SJCRH30 (cell line): Measurements from ENCODE around the gene SKAP1. TPM values are rescaled to one million over a fixed set of nuclear protein-coding genes. Genes with fewer than 3 reads are reported as not detected.
"Not testable (repeated sequence)": the region's sequence is repeated elsewhere in the genome, so short reads cannot be mapped to it uniquely, and the experiment has no call there.

Source experiments
- DNase-seq, 2 experiments: peaks; one replicate each; pipeline ENCODE4 v3.0.0-alpha.2; 2015 to 2020
- H3K27ac ChIP-seq: fragments of 250-450 bp; sonication (Bioruptor Pico); 2 replicates; pipeline ENCODE4 v1.5.1; 2020; ENCODE audit warnings: mild to moderate bottlenecking, moderate library complexity
- H3K27me3 ChIP-seq: fragments of 250-450 bp; sonication (Bioruptor Pico); 2 replicates; pipeline ENCODE4 v1.5.1; 2020; ENCODE audit warnings: mild to moderate bottlenecking, moderate library complexity
- H3K36me3 ChIP-seq: fragments of 250-450 bp; sonication (Bioruptor Pico); 2 replicates; pipeline ENCODE4 v1.5.1; 2020; ENCODE audit warnings: mild to moderate bottlenecking, moderate library complexity
- H3K4me1 ChIP-seq: fragments of 250-450 bp; sonication (Bioruptor Pico); 2 replicates; pipeline ENCODE4 v1.5.1; 2020; ENCODE audit warnings: mild to moderate bottlenecking, moderate library complexity
- H3K4me3 ChIP-seq: fragments of 250-450 bp; sonication (Bioruptor Pico); 2 replicates; pipeline ENCODE4 v1.5.1; 2020; ENCODE audit warnings: mild to moderate bottlenecking, moderate library complexity
- H3K9me3 ChIP-seq: fragments of 250-450 bp; sonication (Bioruptor Pico); replicated peaks from 2 replicates; pipeline ENCODE4 v1.5.1; 2020; ENCODE audit warnings: mild to moderate bottlenecking, moderate library complexity
- total RNA-seq: library from RNA; depleted of rRNA; stranded (reverse); fragments of >200 nt; shearing (Covaris generic); gene quantifications from 2 replicates; pipeline ENCODE4 v1.2.3, GENCODE V29; 2014

Gene SKAP1
- total RNA-seq, 1 experiment from 2014 or later, result not detected

DNA sequence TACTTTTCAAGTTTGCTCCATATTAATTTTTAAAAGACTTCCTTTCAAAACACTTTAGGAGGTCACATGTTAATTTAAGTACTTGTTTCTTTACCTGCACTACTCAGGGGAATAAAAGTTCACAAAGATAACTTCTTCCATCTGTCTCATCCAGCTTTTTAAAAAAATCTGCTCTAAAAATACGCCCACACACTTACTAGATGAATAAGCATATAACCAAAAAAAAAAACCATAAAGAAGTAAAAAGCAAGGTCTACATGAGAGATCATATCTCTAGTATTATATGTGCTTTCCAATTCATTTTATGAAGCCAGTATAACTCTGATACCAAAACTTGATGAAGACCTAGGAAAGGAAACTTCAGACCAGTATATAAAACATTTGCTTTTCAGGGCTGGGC is 17.2 kb downstream of the SKAP1 start:
- Histone ChIP-seq H3K27me3 (peaks cover 28% of the 10 kb centered on the region), H3K9me3 (no peaks in the 10 kb centered on the region; the same call in 1 of the 2 replicates), H3K27ac (no peak overlapping the region), H3K4me3 (no peak overlapping the region), H3K4me1 (no peaks in the 10 kb centered on the region), H3K36me3 (no peaks in the 10 kb centered on the region)
- no peak for DNase-seq

DNA sequence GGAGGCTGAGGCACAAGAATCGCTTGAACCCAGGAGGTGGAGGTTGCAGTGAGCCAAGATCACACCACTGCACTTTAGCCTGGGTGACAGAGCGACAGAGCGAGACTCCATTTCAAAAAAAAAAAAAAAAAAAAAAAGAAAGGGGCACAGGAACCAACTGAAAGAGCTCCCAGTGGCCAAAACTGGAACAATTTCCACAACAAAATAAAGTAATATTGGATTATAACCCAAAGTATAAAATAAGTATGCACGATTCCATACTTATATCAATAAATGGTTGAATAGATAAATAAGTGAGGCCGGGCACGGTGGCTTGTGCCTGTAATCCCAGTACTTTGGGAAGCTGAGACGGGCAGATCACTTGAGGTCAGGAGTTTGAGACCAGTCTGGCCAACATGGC is 19.2 kb downstream of the SKAP1 start:
- H3K4me3 ChIP-seq, DNase-seq, H3K27ac ChIP-seq, H3K36me3 ChIP-seq, H3K4me1 ChIP-seq, H3K9me3 ChIP-seq: not testable (repeated sequence)
- H3K27me3 ChIP-seq, result peaks cover 19% of the 10 kb centered on the region

GRCh38 chr17:48409607-48410006 is 20.4 kb downstream of the SKAP1 start:
- Histone ChIP-seq H3K27me3 (peaks cover 10% of the 10 kb centered on the region), H3K36me3 (no peaks in the 10 kb centered on the region), H3K9me3 (no peaks in the 10 kb centered on the region; the same call in 1 of the 2 replicates), H3K27ac (no peak overlapping the region), H3K4me1 (no peaks in the 10 kb centered on the region), H3K4me3 (no peak overlapping the region)
- no peak for DNase-seq

DNA sequence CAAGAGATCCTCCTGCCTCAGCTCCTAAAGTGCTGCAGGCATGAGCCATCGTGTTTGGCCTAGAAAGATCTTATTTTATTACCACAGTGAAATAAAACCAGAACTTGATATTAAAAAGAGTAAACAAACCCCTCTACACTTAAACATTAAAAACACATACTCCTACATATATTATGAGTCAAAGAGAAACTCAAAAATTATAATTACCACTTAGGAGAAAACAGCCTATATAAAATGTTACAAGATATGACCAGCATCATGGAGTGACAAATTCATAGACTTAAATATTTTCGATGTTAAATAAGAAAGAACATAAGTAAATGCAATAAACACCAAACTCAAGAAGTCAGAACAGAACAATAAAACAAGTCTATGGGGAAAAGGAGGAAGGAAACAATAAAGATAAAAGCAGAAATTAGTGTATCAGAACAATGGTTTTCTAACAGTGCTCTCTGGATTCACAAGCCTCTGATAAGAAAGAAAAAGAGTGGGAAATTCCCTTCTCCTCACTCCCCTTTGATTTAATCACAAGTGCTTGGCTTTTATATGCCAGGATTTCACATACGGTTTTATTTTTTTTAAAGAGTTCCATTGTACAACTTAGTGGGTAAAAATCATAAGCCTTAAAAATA is 23.0 kb downstream of the SKAP1 start:
- no peak overlapping the region for H3K27ac ChIP-seq
- no peaks in the 10 kb centered on the region for H3K4me1 ChIP-seq
- no peak overlapping the region for H3K4me3 ChIP-seq
- no peaks in the 10 kb centered on the region for H3K36me3 ChIP-seq
- no peaks in the 10 kb centered on the region; the same call in 1 of the 2 replicates for H3K9me3 ChIP-seq
- peaks cover 4% of the 10 kb centered on the region for H3K27me3 ChIP-seq
- DNase-seq, result no peak

- no peak for DNase-seq
- Histone ChIP-seq H3K27ac (no peak overlapping the region), H3K36me3 (no peaks in the 10 kb centered on the region), H3K4me1 (peaks cover 5% of the 10 kb centered on the region), H3K9me3 (0 out of 2 replicates have a peak, but pooled peaks cover 2% of the 10 kb centered on the region), H3K4me3 (no peak overlapping the region), H3K27me3 (peaks cover 17% of the 10 kb centered on the region)
Measured at GRCh38 chr17:48394821-48395220, 35.2 kb downstream of the SKAP1 start.

DNA sequence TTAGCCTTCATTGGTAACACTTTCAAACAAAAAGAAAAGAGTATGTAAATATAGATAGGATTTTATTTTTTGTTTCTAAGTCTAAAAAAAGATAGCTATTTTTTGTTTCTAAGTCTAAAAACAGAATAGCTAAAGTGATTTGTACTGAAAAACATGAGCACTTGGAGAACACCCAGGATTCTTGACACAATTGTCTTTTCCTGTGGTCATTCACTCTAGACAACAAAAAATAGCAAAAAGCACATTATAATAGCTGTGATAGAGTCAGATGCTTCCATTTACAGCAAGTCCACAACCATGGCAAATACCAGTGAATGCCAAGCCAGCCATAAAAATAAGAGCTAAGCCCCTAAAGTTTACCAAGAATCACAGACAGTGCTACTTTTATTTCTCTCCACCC is 36.7 kb downstream of the SKAP1 start:
- Histone ChIP-seq H3K9me3 (0 out of 2 replicates have a peak, but pooled peaks cover 2% of the 10 kb centered on the region), H3K27me3 (peaks cover 17% of the 10 kb centered on the region), H3K36me3 (no peaks in the 10 kb centered on the region), H3K4me1 (peaks cover 5% of the 10 kb centered on the region), H3K4me3 (no peak overlapping the region), H3K27ac (no peak overlapping the region)
- no peak for DNase-seq

DNA sequence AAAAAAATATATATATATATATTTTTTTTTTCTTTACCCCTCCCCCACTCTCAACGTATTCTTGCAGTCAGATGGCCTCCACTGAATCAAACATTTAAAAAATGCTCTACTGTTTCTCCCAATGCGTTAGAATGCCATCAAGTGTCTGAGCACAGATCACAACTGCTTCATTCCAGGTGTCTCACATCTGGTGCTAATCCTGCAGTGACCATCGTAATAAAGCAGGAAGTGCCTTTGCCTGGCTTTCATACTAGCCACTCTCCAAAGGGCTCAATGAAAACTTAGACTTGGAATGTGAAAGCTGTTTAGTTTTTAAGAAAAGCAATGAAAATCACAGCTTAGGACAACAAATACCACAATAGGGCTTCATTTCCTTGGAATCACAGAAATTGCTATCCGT is 37.2 kb downstream of the SKAP1 start:
- DNase-seq, result no peak
- Histone ChIP-seq H3K27me3 (peaks cover 17% of the 10 kb centered on the region), H3K4me1 (peaks cover 5% of the 10 kb centered on the region), H3K9me3 (0 out of 2 replicates have a peak, but pooled peaks cover 2% of the 10 kb centered on the region), H3K27ac (no peak overlapping the region), H3K4me3 (no peak overlapping the region), H3K36me3 (no peaks in the 10 kb centered on the region)

DNA sequence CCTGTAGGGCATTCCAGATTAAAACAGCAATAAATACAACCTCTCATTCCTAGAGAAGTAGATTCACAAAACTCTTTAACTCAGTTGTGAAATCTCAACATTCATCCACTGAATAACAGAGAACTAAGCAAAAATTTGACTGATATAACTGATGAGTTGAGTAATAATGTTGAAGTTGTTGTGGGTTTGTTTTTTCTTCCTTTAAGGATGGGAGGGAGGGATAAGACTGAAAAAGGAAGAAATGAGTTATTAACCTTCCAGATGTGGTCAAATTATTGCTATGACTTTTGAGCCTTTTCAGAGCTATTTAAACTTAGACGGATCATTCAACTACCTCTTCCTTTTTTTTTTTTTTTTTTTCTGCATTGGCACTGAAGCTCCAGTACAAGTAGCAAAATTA is 38.6 kb downstream of the SKAP1 start:
- no peak overlapping the region for H3K27ac ChIP-seq
- no peak overlapping the region for H3K4me3 ChIP-seq
- H3K27me3 ChIP-seq, result peaks cover 15% of the 10 kb centered on the region
- H3K9me3 ChIP-seq, result 0 out of 2 replicates have a peak, but pooled peaks cover 2% of the 10 kb centered on the region
- H3K36me3 ChIP-seq, result no peaks in the 10 kb centered on the region
- peaks cover 5% of the 10 kb centered on the region for H3K4me1 ChIP-seq
- no peak for DNase-seq

GRCh38 chr17:48389903-48390302 is 40.1 kb downstream of the SKAP1 start:
- no peak overlapping the region for H3K27ac ChIP-seq
- H3K4me3 ChIP-seq, result no peak overlapping the region
- DNase-seq, result no peak
- H3K36me3 ChIP-seq, result no peaks in the 10 kb centered on the region
- peaks cover 6% of the 10 kb centered on the region for H3K27me3 ChIP-seq
- H3K9me3 ChIP-seq, result 0 out of 2 replicates have a peak, but pooled peaks cover 2% of the 10 kb centered on the region
- peaks cover 5% of the 10 kb centered on the region for H3K4me1 ChIP-seq

DNA sequence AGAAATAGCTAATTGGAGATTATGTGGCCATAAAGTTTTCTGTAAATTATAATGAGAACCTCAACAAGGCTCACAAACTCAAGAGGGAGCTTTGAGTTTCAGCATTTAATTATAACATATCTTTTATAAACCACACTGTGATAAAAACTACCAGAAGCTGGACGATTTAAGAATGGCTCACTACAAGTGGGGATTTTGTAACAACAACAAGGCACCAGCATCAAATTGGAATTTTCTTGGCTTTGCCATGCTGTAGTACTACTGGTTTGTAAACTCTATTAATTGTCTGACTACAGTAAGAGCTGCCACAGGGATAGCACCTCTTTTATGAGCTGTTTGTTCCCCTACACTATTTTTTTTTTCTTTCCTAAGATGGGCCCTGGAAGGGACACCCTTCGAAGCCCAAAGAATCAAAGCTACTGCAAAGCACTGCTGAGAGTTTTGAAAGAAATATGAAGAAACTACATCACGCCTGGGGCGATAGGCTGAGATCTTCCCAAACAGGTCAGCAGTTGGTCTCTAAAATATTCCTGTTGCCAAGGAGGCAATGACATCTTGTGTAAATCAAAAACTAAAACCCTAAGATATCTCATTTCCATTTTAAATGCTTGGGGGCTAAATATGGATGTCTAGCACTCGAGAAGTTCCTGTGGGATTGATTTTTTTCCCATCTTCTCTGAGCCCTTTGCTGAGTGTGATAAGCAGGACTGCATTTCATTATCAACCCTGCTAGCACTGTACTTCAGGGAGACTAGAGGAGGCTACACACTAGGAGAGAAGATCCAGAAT is 40.9 kb downstream of the SKAP1 start:
- peaks cover 5% of the 10 kb centered on the region for H3K4me1 ChIP-seq
- DNase-seq, result no peak
- no peaks in the 10 kb centered on the region for H3K36me3 ChIP-seq
- no peak overlapping the region for H3K27ac ChIP-seq
- H3K9me3 ChIP-seq, result 0 out of 2 replicates have a peak, but pooled peaks cover 2% of the 10 kb centered on the region
- peaks cover 3% of the 10 kb centered on the region for H3K27me3 ChIP-seq
- H3K4me3 ChIP-seq, result no peak overlapping the region

- no peak for DNase-seq
- Histone ChIP-seq H3K36me3 (no peaks in the 10 kb centered on the region), H3K9me3 (no peaks in the 10 kb centered on the region), H3K27me3 (peaks cover 3% of the 10 kb centered on the region; the same call in 1 of the 2 replicates), H3K27ac (no peak overlapping the region), H3K4me1 (peaks cover under 1% of the 10 kb centered on the region; the same call in 1 of the 2 replicates), H3K4me3 (no peak overlapping the region)
Measured at GRCh38 chr17:48386826-48387225, 43.2 kb downstream of the SKAP1 start.

GRCh38 chr17:48385319-48385718 is 44.7 kb downstream of the SKAP1 start:
- Histone ChIP-seq H3K36me3 (no peaks in the 10 kb centered on the region), H3K27ac (no peak overlapping the region), H3K27me3 (peaks cover 3% of the 10 kb centered on the region; the same call in 1 of the 2 replicates), H3K9me3 (no peaks in the 10 kb centered on the region), H3K4me3 (no peak overlapping the region), H3K4me1 (no peaks in the 10 kb centered on the region)
- no peak for DNase-seq

- Histone ChIP-seq H3K9me3 (no peaks in the 10 kb centered on the region), H3K27me3 (peaks cover 5% of the 10 kb centered on the region; the same call in 1 of the 2 replicates), H3K27ac (no peak overlapping the region), H3K4me1 (no peaks in the 10 kb centered on the region), H3K36me3 (no peaks in the 10 kb centered on the region), H3K4me3 (no peak overlapping the region)
- no peak for DNase-seq
Measured at GRCh38 chr17:48384164-48384563, 45.9 kb downstream of the SKAP1 start.

DNA sequence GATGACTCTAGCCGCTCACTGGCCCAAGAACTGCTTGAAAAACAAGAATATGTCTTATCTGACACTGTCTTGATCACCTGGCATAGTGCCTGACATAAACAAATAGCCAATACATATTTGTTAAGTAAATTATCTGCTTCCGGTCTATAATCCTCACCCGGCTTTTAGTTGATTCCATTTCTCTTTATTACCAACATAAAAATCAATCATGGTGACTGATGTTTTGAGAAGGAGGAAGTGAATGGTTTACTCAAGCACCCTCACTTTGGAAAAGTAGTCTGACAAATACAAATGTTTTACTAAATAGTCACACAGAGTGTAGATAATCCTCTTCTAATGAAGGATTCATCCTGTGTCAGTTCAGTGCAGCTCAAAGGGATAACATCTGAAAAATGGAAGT is 47.0 kb downstream of the SKAP1 start:
- DNase-seq, result no peak
- peaks cover 7% of the 10 kb centered on the region; the same call in 1 of the 2 replicates for H3K27me3 ChIP-seq
- H3K4me3 ChIP-seq, result no peak overlapping the region
- no peaks in the 10 kb centered on the region for H3K36me3 ChIP-seq
- H3K27ac ChIP-seq, result no peak overlapping the region
- H3K4me1 ChIP-seq, result no peaks in the 10 kb centered on the region
- no peaks in the 10 kb centered on the region for H3K9me3 ChIP-seq

- Histone ChIP-seq H3K9me3 (no peaks in the 10 kb centered on the region), H3K27ac (no peak overlapping the region), H3K4me3 (no peak overlapping the region), H3K36me3 (no peaks in the 10 kb centered on the region), H3K27me3 (peaks cover 6% of the 10 kb centered on the region; the same call in 1 of the 2 replicates), H3K4me1 (no peaks in the 10 kb centered on the region)
- DNase-seq, result no peak
Measured at GRCh38 chr17:48378708-48379392, 51.2 kb downstream of the SKAP1 start.
